Panc1 (cell line): ENCODE measurements around the gene CDADC1. TPM values are rescaled to one million over a fixed set of nuclear protein-coding genes. Genes with fewer than 3 reads are reported as not detected.

ENCODE experiments used
- ATAC-seq: fragments of 200-7000 bp; cut with Tn5 transposase; 2 replicates; pipeline ENCODE4 v1.9.1; 2020; ENCODE audit warnings: mild to moderate bottlenecking, moderate library complexity
- BruUV-seq: library from RNA; stranded (reverse); fragments of 400-500 nt; replicated peaks from 2 replicates; lab custom pipeline; 2021; lab: Mats Ljungman, UMichigan
- CTCF ChIA-PET: fragments of 300-600 bp; sonication (Branson Sonifier 250); formaldehyde crosslinking; loops from one replicate; lab custom pipeline; 2022; ENCODE audit warnings: antibody characterized with exemption; lab: Charles Lee
- POLR2A ChIA-PET: fragments of 300-600 bp; sonication (Branson Sonifier 250); formaldehyde crosslinking; loops from one replicate; lab custom pipeline; 2022; ENCODE audit warnings: antibody characterized with exemption; lab: Charles Lee
- DNase-seq: peaks from one replicate; pipeline ENCODE4 v3.0.0-alpha.2; 2010; ENCODE audit warnings: low read depth, low spot score
- H3K27ac ChIP-seq: 2 replicates; pipeline ENCODE4 v1.5.1; 2011; ENCODE audit warnings: mild to moderate bottlenecking, low read length, inconsistent platforms
- H3K27me3 ChIP-seq: fragments of 200-500 bp; sonication (Bioruptor generic); 2 replicates; pipeline ENCODE4 v1.6.0; 2014; ENCODE audit warnings: low read length, inconsistent platforms; ENCODE audit not compliant: control insufficient read depth, insufficient read depth
- H3K36me3 ChIP-seq: fragments of 200-500 bp; sonication (Bioruptor generic); 2 replicates; pipeline ENCODE4 v1.5.1; 2014; ENCODE audit warnings: inconsistent platforms, mild to moderate bottlenecking, low read length, moderate library complexity; ENCODE audit not compliant: control insufficient read depth, insufficient read depth
- H3K4me1 ChIP-seq: 2 replicates; pipeline ENCODE4 v1.5.1; 2011; ENCODE audit warnings: inconsistent platforms, mild to moderate bottlenecking, low read length, moderate library complexity; ENCODE audit not compliant: control insufficient read depth, insufficient read depth
- H3K4me3 ChIP-seq, 2 experiments: 2 replicates each; pipeline ENCODE4 v1.5.1; 2011 to 2012; ENCODE audit warnings: low read depth in 2 of 2, low read length in 2 of 2, mild to moderate bottlenecking in 2 of 2, inconsistent platforms in 1 of 2, moderate library complexity in 1 of 2
- H3K9me3 ChIP-seq: fragments of 200-500 bp; sonication (Bioruptor generic); 2 replicates; pipeline ENCODE4 v1.5.1; 2014; ENCODE audit warnings: low read depth, mild to moderate bottlenecking, inconsistent platforms, low read length, moderate library complexity; ENCODE audit not compliant: control insufficient read depth, insufficient read depth
- POLR2AphosphoS5 ChIP-seq: IDR thresholded peaks from 2 replicates; pipeline ENCODE4 v1.6.1; 2012; ENCODE audit warnings: mild to moderate bottlenecking, low read depth, low read length, moderate library complexity
- REST ChIP-seq, 2 experiments: IDR thresholded peaks; 2 replicates each; pipeline ENCODE4 v1.6.1; 2011 to 2012; ENCODE audit warnings: low read depth in 2 of 2, control low read depth in 1 of 2, low read length in 1 of 2, mild to moderate bottlenecking in 1 of 2, moderate library complexity in 1 of 2; ENCODE audit not compliant: insufficient read depth in 1 of 2
- SIN3A ChIP-seq: IDR thresholded peaks from 2 replicates; pipeline ENCODE4 v1.6.1; 2012; ENCODE audit warnings: low read depth, mild to moderate bottlenecking, low read length, moderate library complexity, borderline replicate concordance; ENCODE audit not compliant: insufficient read depth
- TCF7L2 ChIP-seq: IDR thresholded peaks from 2 replicates; pipeline ENCODE4 v1.6.1; 2011; ENCODE audit warnings: mild to moderate bottlenecking, low read depth, low read length, inconsistent platforms
- in situ Hi-C: cut with HindIII; loops from 2 replicates; pipeline ENCODE4 v1.10.0; 2016; ENCODE audit warnings: low sequenced_read_pairs, low pct_unique_long_range_greater_than_20kb
- intact Hi-C: fragments of 100-400 bp; cut with micrococcal nuclease; formaldehyde crosslinking; loops from one replicate; pipeline ENCODE4 v1.10.0; 2022; ENCODE audit not compliant: unreplicated experiment
- total RNA-seq: library from RNA; stranded (reverse); gene quantifications from one replicate; pipeline ENCODE4 v1.2.1, GENCODE V29; 2021; ENCODE audit not compliant: unreplicated experiment
- TF ChIP-seq, protein P1 (sequence below): fragments of 450-650 bp; IDR thresholded peaks from 2 replicates; pipeline ENCODE4 v1.5.1; 2017; ENCODE audit warnings: mild to moderate bottlenecking

The CDADC1 gene
- total RNA-seq, 1 experiment from 2014 or later, result 11.8 TPM

GRCh38 chr13:49279885-49280284 is 32.2 kb downstream of the CDADC1 start:
- no peaks in the 10 kb centered on the region for H3K36me3 ChIP-seq
- CTCF ChIA-PET, result no interaction called here
- DNase-seq (no peak), ATAC-seq (no peak)
- H3K9me3 ChIP-seq, result no peaks in the 10 kb centered on the region
- no peak for TF ChIP-seq POLR2AphosphoS5
- no peak for TF ChIP-seq TCF7L2
- TF ChIP-seq SIN3A, result no peak
- TF ChIP-seq REST (IDR thresholded peaks at IDR 0.05; ENCODE audit: insufficient read depth in 1 of 2, low read depth in 2 of 2, low read length in 1 of 2), result no peak
- TF ChIP-seq, protein P1, sequence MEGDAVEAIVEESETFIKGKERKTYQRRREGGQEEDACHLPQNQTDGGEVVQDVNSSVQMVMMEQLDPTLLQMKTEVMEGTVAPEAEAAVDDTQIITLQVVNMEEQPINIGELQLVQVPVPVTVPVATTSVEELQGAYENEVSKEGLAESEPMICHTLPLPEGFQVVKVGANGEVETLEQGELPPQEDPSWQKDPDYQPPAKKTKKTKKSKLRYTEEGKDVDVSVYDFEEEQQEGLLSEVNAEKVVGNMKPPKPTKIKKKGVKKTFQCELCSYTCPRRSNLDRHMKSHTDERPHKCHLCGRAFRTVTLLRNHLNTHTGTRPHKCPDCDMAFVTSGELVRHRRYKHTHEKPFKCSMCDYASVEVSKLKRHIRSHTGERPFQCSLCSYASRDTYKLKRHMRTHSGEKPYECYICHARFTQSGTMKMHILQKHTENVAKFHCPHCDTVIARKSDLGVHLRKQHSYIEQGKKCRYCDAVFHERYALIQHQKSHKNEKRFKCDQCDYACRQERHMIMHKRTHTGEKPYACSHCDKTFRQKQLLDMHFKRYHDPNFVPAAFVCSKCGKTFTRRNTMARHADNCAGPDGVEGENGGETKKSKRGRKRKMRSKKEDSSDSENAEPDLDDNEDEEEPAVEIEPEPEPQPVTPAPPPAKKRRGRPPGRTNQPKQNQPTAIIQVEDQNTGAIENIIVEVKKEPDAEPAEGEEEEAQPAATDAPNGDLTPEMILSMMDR, result no peak
- H3K27me3 ChIP-seq, result no peaks in the 10 kb centered on the region
- H3K27ac ChIP-seq, result no peak overlapping the region
- POLR2A ChIA-PET, result no interaction called here
- intact Hi-C loops (no loop called here), in situ Hi-C loops (no loop called here)
- no TSS peak for BruUV-seq
- H3K4me1 ChIP-seq, result no peaks in the 10 kb centered on the region
- no peak overlapping the region for H3K4me3 ChIP-seq

- no peak for ATAC-seq
Observed at GRCh38 chr13:49287995-49288394, 40.3 kb downstream of the CDADC1 start.

More at GRCh38 chr13:49287995-49288394, 40.3 kb downstream of the CDADC1 start:
- intact Hi-C loops, result no loop called here
- H3K27me3 ChIP-seq, result no peaks in the 10 kb centered on the region
- TF ChIP-seq REST (IDR thresholded peaks at IDR 0.05; ENCODE audit: insufficient read depth in 1 of 2, low read depth in 2 of 2, low read length in 1 of 2) (no peak), TCF7L2 (no peak), POLR2AphosphoS5 (no peak), SIN3A (no peak)
- TF ChIP-seq, protein P1, result no peak
- H3K4me1 ChIP-seq, result no peaks in the 10 kb centered on the region
- H3K27ac ChIP-seq, result no peak overlapping the region
- in situ Hi-C loops, result no loop called here
- CTCF ChIA-PET, result no interaction called here
- no peaks in the 10 kb centered on the region for H3K36me3 ChIP-seq
- BruUV-seq, result no TSS peak
- POLR2A ChIA-PET, result no interaction called here
- H3K4me3 ChIP-seq, result no peak overlapping the region
- DNase-seq, result no peak
- no peaks in the 10 kb centered on the region for H3K9me3 ChIP-seq
